ENCODE results near the gene SORCS3.

GRCh38 chr10:104767282-104767681, 126.2 kb downstream of the SORCS3 start:
- TF ChIP-seq, protein P1, sequence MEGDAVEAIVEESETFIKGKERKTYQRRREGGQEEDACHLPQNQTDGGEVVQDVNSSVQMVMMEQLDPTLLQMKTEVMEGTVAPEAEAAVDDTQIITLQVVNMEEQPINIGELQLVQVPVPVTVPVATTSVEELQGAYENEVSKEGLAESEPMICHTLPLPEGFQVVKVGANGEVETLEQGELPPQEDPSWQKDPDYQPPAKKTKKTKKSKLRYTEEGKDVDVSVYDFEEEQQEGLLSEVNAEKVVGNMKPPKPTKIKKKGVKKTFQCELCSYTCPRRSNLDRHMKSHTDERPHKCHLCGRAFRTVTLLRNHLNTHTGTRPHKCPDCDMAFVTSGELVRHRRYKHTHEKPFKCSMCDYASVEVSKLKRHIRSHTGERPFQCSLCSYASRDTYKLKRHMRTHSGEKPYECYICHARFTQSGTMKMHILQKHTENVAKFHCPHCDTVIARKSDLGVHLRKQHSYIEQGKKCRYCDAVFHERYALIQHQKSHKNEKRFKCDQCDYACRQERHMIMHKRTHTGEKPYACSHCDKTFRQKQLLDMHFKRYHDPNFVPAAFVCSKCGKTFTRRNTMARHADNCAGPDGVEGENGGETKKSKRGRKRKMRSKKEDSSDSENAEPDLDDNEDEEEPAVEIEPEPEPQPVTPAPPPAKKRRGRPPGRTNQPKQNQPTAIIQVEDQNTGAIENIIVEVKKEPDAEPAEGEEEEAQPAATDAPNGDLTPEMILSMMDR (conservative IDR thresholded peaks at IDR 0.05; ENCODE audit: low read length) = no peak
- no peak for TF ChIP-seq EZH2phosphoT487 (IDR thresholded peaks at IDR 0.05; ENCODE audit: borderline replicate concordance)

Data from Loucy (cell line).